GM12864 (cell line): Measurements from ENCODE around the gene PRR14L.
"Not testable (repeated sequence)": the region's sequence is repeated elsewhere in the genome, so short reads cannot be mapped to it uniquely, and the experiment has no call there.

Experiments
- DNase-seq: peaks from one replicate; pipeline ENCODE4 v3.0.0-alpha.2; 2011; ENCODE audit warnings: low read depth
- H3K4me3 ChIP-seq: 2 replicates; pipeline ENCODE4 v1.5.1; 2011; ENCODE audit warnings: mild to moderate bottlenecking, low read depth, low read length, control low read depth
- TF ChIP-seq, protein P1 (sequence below): IDR thresholded peaks from 2 replicates; pipeline ENCODE4 v1.5.1; 2011; ENCODE audit warnings: low read depth, mild to moderate bottlenecking, moderate library complexity, low read length, control low read depth, inconsistent platforms; ENCODE audit errors: missing control alignments

Gene PRR14L

GRCh38 chr22:31681349-31682345, 68.3 kb downstream of the PRR14L start:
- TF ChIP-seq, protein P1, sequence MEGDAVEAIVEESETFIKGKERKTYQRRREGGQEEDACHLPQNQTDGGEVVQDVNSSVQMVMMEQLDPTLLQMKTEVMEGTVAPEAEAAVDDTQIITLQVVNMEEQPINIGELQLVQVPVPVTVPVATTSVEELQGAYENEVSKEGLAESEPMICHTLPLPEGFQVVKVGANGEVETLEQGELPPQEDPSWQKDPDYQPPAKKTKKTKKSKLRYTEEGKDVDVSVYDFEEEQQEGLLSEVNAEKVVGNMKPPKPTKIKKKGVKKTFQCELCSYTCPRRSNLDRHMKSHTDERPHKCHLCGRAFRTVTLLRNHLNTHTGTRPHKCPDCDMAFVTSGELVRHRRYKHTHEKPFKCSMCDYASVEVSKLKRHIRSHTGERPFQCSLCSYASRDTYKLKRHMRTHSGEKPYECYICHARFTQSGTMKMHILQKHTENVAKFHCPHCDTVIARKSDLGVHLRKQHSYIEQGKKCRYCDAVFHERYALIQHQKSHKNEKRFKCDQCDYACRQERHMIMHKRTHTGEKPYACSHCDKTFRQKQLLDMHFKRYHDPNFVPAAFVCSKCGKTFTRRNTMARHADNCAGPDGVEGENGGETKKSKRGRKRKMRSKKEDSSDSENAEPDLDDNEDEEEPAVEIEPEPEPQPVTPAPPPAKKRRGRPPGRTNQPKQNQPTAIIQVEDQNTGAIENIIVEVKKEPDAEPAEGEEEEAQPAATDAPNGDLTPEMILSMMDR: no peak
- DNase-seq: no peak

GRCh38 chr22:31680861-31681341, 69.0 kb downstream of the PRR14L start:
- DNase-seq: no peak
- H3K4me3 ChIP-seq: no peak overlapping the region
- TF ChIP-seq, protein P1: no peak

More at GRCh38 chr22:31681349-31682345, 68.3 kb downstream of the PRR14L start:
- H3K4me3 ChIP-seq: no peak overlapping the region

DNA sequence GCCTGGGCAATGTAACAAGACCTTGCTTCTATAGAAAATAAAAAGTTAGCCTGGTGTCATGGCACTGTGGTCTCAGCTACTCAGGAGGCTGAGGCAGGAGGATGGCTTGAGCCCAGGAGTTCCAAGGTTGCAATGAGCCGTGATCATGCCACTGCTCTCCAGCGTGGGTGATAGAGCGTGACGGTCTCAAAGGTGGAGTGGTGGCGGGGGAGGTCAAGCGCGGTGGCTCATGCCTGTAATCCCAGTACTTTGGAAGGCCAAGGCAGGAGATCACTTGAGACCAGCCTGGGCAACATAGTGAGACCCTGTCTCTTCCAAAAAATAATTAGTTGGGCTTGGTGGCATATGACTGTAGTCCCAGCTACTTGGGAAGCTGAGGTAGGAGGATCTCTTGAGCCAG, 71.2 kb downstream of the PRR14L start:
- H3K4me3 ChIP-seq: no peak overlapping the region
- DNase-seq: no peak
- TF ChIP-seq, protein P1: no peak

DNA sequence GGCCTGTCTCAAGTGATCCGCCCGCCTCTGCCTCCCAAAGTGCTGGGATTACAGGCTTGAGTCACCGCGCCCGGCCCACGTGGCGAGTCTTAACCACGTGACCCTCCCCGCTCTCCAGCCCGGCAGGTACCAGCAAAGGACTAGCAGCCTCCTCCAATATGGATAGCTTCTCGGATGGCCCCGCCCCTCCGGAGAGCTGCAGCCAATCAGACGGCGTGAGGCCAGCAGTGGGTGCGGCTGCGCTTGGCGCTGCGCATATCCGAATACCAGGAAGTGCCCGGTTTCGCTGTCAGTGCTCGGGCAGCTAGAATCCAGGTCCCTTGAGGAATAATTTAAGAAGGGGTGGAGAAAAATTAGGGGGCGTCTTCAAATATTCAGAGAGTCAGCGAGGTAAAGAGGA, 73.2 kb downstream of the PRR14L start:
- peak; percentile 78 for DNase-seq
- H3K4me3 ChIP-seq: peak overlapping the region; percentile 48
- TF ChIP-seq, protein P1: no peak

- H3K4me3 ChIP-seq, DNase-seq: not testable (repeated sequence)
Measured at GRCh38 chr22:31674219-31674618, 75.7 kb downstream of the PRR14L start.

- not testable (repeated sequence) for DNase-seq, H3K4me3 ChIP-seq
Measured at GRCh38 chr22:31668849-31669248, 81.1 kb downstream of the PRR14L start.

DNA sequence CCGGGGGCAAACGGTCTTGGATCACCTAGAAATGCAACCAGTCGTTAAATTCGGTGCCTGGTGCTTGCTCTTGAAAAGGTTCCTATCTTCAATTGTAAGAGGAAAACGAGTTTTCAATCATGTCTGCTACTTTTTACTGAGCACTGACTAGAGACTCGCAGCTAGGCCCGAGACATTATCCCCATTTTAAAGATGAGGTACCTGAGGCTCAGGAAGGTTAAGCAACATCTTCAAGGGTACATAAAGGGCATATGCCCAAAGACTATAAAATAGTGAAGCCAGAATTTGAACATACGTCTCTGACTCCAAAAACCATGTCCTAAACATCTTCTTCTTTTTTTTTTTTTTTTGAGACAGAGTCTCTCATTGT, 87.3 kb downstream of the PRR14L start:
- no peak for DNase-seq
- TF ChIP-seq, protein P1: no peak
- peak overlapping the region; percentile 79 for H3K4me3 ChIP-seq
